ENCODE data around the gene DNAL4. TPM values are rescaled to one million over a fixed set of nuclear protein-coding genes. Genes with fewer than 3 reads are reported as not detected.

DNAL4 gene
- total and polyA plus RNA-seq, 12 donors: 7.7 to 11.7 (median 9.9) TPM

GRCh38 chr22:38766076-38766777, 27.7 kb downstream of the DNAL4 start:
- Histone ChIP-seq H3K27me3 (peaks cover 0 to 7% (median 0%) of the 10 kb centered on the region in 7 donors), H3K36me3 (no peaks in the 10 kb centered on the region), H3K4me3 (no peak overlapping the region), H3K4me1 (peaks cover 0 to 4% (median 0%) of the 10 kb centered on the region in 9 donors), H3K9me3 (no peaks in the 10 kb centered on the region), H3K27ac (no peak overlapping the region)
- ATAC-seq (peak in 3 of 8 donors; percentile 18 to 52 (median 37)), DNase-seq (peak in 1 of 2 donors; percentile 41)
- WGBS, 2 donors: 45 to 47% methylated on average over 14 of the region's 14 CpGs
- intact Hi-C loops (cut with DNase I): loop anchor here in 8 of 10 donors (5.0 to 10.0 kb wide), 7 partner anchors 76 to 361 kb away; partner anchors contain the start of gene NPTXR (in 2 of the 8)
- peak; percentile 28 to 74 (median 64) for TF ChIP-seq CTCF (IDR thresholded peaks at IDR 0.05)

- no peaks in the 10 kb centered on the region for H3K9me3 ChIP-seq
- no peak for TF ChIP-seq CTCF (IDR thresholded peaks at IDR 0.05)
- no peak overlapping the region for H3K27ac ChIP-seq
- DNase-seq (no peak), ATAC-seq (no peak)
- H3K4me1 ChIP-seq: peaks cover 0 to 7% (median 0%) of the 10 kb centered on the region in 9 donors
- no peaks in the 10 kb centered on the region for H3K36me3 ChIP-seq
- H3K4me3 ChIP-seq: no peak overlapping the region
- intact Hi-C loops (cut with DNase I): loop anchor here in 4 of 10 donors (10.0 kb wide), 2 partner anchors 242 to 362 kb away; no protein-coding TSS in a partner anchor
- H3K27me3 ChIP-seq: peaks cover 0 to 7% (median 0%) of the 10 kb centered on the region in 7 donors
- WGBS, 2 donors: 71% methylated on average over 11 of the region's 11 CpGs
Observed at GRCh38 chr22:38762551-38762983, 31.4 kb downstream of the DNAL4 start.

GRCh38 chr22:38761202-38762162, 32.5 kb downstream of the DNAL4 start:
- Histone ChIP-seq H3K27me3 (peaks cover 0 to 4% (median 0%) of the 10 kb centered on the region in 7 donors), H3K4me3 (no peak overlapping the region), H3K4me1 (peaks cover 2 to 18% (median 4%) of the 10 kb centered on the region in 9 donors), H3K27ac (no peak overlapping the region), H3K36me3 (no peaks in the 10 kb centered on the region), H3K9me3 (no peaks in the 10 kb centered on the region)
- TF ChIP-seq CTCF (IDR thresholded peaks at IDR 0.05): no peak
- WGBS, 2 donors: 72% methylated on average over 20 of the region's 20 CpGs
- ATAC-seq: no peak
- intact Hi-C loops (cut with DNase I): loop anchor here in 4 of 10 donors (10.0 kb wide), 2 partner anchors 243 to 363 kb away; no protein-coding TSS in a partner anchor
- no peak for DNase-seq
